GM21576 (cell line): ENCODE results near the gene RPTOR.

Source experiments
- ATAC-seq: cut with Tn5 transposase; IDR thresholded peaks from one replicate; pipeline ENCODE4 v1.9.1; 2021; ENCODE audit warnings: mild to moderate bottlenecking, moderate library complexity; ENCODE audit not compliant: unreplicated experiment

Gene RPTOR

GRCh38 chr17:80774146-80774545 lies 229.5 kb downstream of the RPTOR start:
- ATAC-seq: no peak

DNA sequence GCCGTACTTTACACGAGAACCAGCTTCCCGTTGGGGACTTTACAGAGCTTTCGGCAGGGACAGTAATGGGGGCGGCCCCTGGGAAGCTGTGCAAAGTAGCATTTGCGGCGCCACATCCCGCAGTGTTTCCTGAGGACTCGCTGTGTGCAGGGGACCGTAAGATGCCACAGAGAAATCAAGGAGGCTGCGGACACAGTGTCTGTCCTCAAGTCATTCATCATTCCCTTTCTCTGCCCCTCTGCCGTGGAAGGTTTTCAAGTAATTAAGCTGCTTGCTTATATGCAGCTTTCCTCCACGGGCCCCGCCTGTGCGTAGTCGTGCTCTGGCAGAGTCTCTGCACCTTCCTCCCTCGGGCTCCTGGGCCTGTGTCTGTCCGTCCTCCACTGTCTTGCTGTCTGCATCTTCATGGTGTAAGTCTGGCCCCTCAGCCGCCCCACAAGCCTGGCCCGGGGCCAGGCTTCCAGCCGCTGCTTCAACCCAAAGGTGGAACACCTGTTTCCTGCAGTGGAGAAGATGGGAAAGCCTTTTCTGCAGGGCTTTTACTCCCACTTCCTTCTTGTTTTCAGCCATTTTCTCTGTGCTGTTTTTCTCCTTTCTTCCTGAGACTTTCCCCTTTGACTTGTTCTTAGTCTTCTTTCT lies 230.1 kb downstream of the RPTOR start:
- ATAC-seq: no peak

DNA sequence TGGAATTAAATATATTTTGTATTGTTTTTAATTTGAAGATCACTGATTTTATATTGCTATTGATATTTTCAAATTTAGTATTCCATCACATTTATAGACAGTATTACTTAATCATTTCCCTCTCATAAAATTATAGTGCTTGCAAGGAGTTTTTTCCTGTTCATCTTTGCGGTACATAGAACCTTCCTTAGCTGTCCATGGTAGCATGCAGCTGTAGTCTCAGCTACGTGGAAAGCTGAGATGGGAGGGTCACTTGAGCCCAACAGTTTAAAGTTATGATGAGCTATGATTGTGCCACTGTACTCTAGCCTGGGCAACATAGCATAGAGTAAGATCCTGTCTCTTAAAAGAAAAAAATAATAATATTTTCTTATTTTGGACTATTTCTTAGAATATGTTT lies 231.2 kb downstream of the RPTOR start:
- no peak for ATAC-seq

- no peak for ATAC-seq
These were observed 232.6 kb downstream of the RPTOR start for GRCh38 chr17:80777274-80777673.

GRCh38 chr17:80778716-80779115 lies 234.1 kb downstream of the RPTOR start:
- ATAC-seq: no peak

GRCh38 chr17:80779336-80779735 lies 234.7 kb downstream of the RPTOR start:
- no peak for ATAC-seq

GRCh38 chr17:80779961-80780380 lies 235.3 kb downstream of the RPTOR start:
- no peak for ATAC-seq

DNA sequence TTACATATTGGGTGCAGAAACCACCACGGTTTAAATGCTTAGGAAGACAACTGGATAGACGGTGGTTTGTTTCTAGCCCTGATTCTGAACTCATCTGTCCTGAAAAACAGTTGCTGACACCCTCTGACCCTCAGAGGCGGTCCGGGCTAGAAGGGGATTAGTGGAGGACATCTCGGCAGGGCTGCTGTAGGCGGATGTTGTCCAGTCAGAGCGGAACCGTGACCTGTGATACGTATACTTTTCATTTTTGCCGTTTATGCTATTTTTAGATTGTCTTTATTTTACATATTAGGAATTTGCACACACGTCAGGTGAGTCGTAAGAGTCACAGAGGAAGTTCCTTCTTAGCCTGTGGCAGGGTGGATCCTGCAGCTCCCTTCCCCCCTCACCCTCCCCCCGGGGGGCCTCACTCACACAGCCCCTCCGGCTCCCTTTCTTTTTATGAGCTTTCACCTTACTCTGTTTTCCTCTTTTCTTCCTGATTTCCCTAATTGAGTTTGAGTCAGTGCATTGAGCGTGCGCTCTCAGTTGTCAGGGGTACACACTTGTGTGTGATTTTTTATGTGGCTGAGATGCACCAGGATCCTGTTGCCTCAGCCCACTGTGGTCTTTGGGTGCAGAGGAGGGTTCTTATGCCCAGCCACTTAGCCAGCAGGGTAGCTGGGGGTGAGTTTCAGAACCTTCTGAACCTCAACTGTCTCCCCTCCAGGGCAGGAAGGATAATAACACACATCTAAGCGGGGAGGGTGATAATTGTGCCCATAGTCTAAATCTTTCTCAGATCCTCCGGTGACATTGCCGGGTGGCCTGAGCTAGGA lies 236.0 kb downstream of the RPTOR start:
- ATAC-seq: peak; percentile 58

DNA sequence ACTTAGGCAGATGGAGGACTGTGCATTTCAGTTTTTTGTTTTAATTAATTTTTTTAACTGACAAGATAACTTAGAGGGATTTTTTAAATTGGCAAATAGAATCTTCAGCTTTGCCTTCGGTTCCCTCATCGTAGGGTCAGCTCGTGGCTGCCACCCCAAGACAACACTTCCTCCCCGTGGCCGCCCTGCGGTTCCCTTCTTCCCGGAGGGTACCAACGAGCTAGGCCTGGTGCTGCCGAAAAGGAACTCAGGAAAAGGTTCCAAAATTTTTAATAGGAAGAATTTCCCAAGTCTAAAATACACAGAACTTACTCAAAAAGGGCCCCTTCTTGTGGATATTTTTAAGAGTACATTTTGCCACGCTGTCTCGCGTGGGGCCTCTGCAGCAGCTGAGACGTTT lies 236.6 kb downstream of the RPTOR start:
- no peak for ATAC-seq

GRCh38 chr17:80781807-80782277 lies 237.2 kb downstream of the RPTOR start:
- no peak for ATAC-seq

- ATAC-seq: no peak
These were observed 238.1 kb downstream of the RPTOR start for GRCh38 chr17:80782536-80783427.

GRCh38 chr17:80783486-80783885 lies 238.8 kb downstream of the RPTOR start:
- ATAC-seq: no peak

DNA sequence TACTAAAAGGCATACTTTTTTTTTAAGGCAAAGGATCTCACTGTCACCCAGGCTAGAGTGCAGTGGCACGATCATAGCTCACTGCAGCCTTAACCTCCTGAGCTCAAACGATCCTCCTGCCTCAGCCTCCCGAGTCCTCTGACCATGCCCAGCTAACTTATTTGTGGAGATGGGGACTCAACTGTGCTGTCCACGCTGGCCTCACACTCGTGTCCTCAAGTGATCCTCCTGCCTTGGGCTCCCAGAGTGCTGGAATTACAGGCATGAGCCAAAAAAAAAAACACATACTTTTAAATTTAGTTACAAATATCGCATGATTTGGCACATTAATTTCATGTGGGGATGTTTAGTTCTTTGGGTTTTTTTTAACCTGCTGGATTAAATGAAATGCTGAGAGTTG lies 239.3 kb downstream of the RPTOR start:
- no peak for ATAC-seq

GRCh38 chr17:80785477-80786178 lies 241.0 kb downstream of the RPTOR start:
- ATAC-seq: no peak

DNA sequence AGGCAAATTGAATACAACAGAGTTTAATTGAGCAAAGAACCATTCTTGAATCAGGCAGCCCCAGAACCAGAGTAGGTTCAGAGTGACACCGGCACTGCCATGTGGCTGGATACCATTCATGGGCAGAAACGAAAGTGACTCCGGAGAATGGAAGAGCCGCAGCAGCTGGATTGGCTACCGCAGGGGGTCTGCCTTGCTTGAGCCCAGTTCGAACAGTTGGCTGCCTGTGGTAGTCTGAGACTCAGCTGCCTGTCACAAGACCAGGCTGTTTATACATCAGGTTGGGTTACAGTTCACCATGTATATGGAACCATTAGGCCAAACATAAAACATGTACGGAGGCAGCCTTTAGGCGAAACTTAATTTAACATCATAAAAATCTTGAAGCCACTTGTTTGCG lies 241.8 kb downstream of the RPTOR start:
- ATAC-seq: no peak

- ATAC-seq: no peak
These were observed 242.2 kb downstream of the RPTOR start for GRCh38 chr17:80786887-80787286.

- no peak for ATAC-seq
These were observed 243.2 kb downstream of the RPTOR start for GRCh38 chr17:80787881-80788280.

- peak; percentile 39 for ATAC-seq
These were observed 244.8 kb downstream of the RPTOR start for GRCh38 chr17:80789356-80789902.

GRCh38 chr17:80790021-80790765 lies 245.6 kb downstream of the RPTOR start:
- peak; percentile 62 for ATAC-seq
